Measurements from ENCODE around the gene UBE2E1.

GRCh38 chr3:23884481-23884880 lies 78.7 kb downstream of the UBE2E1 start:
- TF ChIP-seq POLR2AphosphoS5 (IDR thresholded peaks at IDR 0.05) (no peak), EP300 (IDR thresholded peaks at IDR 0.05) (no peak)
- TF ChIP-seq, protein P1, sequence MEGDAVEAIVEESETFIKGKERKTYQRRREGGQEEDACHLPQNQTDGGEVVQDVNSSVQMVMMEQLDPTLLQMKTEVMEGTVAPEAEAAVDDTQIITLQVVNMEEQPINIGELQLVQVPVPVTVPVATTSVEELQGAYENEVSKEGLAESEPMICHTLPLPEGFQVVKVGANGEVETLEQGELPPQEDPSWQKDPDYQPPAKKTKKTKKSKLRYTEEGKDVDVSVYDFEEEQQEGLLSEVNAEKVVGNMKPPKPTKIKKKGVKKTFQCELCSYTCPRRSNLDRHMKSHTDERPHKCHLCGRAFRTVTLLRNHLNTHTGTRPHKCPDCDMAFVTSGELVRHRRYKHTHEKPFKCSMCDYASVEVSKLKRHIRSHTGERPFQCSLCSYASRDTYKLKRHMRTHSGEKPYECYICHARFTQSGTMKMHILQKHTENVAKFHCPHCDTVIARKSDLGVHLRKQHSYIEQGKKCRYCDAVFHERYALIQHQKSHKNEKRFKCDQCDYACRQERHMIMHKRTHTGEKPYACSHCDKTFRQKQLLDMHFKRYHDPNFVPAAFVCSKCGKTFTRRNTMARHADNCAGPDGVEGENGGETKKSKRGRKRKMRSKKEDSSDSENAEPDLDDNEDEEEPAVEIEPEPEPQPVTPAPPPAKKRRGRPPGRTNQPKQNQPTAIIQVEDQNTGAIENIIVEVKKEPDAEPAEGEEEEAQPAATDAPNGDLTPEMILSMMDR (IDR thresholded peaks at IDR 0.05), result no peak

Data from suprapubic skin (tissue), 4 donors.